ENCODE results near the gene GDPD3.
"Not testable (repeated sequence)": the region's sequence is repeated elsewhere in the genome, so short reads cannot be mapped to it uniquely, and the experiment has no call there.

The GDPD3 gene

GRCh38 chr16:30124985-30125379 is 11.6 kb upstream of the GDPD3 start:
- H3K27me3 ChIP-seq (replicated peaks; ENCODE audit: control insufficient read depth, insufficient read depth, low read length, poor library complexity, severe bottlenecking): no peaks in the 10 kb centered on the region
- H3K4me1 ChIP-seq (ENCODE audit: control insufficient read depth, insufficient read depth, low read length, poor library complexity, severe bottlenecking): peaks cover 9% of the 10 kb centered on the region
- H3K4me3 ChIP-seq (ENCODE audit: insufficient read depth, low read depth, low read length, poor library complexity, severe bottlenecking): no peak overlapping the region
- no peak for DNase-seq
- no peaks in the 10 kb centered on the region for H3K36me3 ChIP-seq (ENCODE audit: control insufficient read depth, insufficient read depth, low read length)
- H3K9me3 ChIP-seq (ENCODE audit: control insufficient read depth, low read length): no peaks in the 10 kb centered on the region
- H3K27ac ChIP-seq (ENCODE audit: insufficient read depth, low read length, poor library complexity, severe bottlenecking): no peak overlapping the region

- peak overlapping the region; percentile 89 for H3K4me3 ChIP-seq (ENCODE audit: insufficient read depth, low read depth, low read length, poor library complexity, severe bottlenecking)
- H3K27me3 ChIP-seq (replicated peaks; ENCODE audit: control insufficient read depth, insufficient read depth, low read length, poor library complexity, severe bottlenecking): no peaks in the 10 kb centered on the region
- H3K27ac ChIP-seq (ENCODE audit: insufficient read depth, low read length, poor library complexity, severe bottlenecking): peak overlapping the region; percentile 70
- no peaks in the 10 kb centered on the region for H3K9me3 ChIP-seq (ENCODE audit: control insufficient read depth, low read length)
- H3K4me1 ChIP-seq (ENCODE audit: control insufficient read depth, insufficient read depth, low read length, poor library complexity, severe bottlenecking): peaks cover 9% of the 10 kb centered on the region
- DNase-seq: peak in 2 of 3 donors; percentile 4 to 5
- H3K36me3 ChIP-seq (ENCODE audit: control insufficient read depth, insufficient read depth, low read length): peaks cover 13% of the 10 kb centered on the region
These were observed 9.3 kb upstream of the GDPD3 start for GRCh38 chr16:30122604-30123160.

- H3K27ac ChIP-seq (ENCODE audit: insufficient read depth, low read length, poor library complexity, severe bottlenecking): peak overlapping the region; percentile 70
- H3K4me1 ChIP-seq (ENCODE audit: control insufficient read depth, insufficient read depth, low read length, poor library complexity, severe bottlenecking): peaks cover 9% of the 10 kb centered on the region
- no peaks in the 10 kb centered on the region for H3K9me3 ChIP-seq (ENCODE audit: control insufficient read depth, low read length)
- no peak for DNase-seq
- peaks cover 19% of the 10 kb centered on the region for H3K36me3 ChIP-seq (ENCODE audit: control insufficient read depth, insufficient read depth, low read length)
- H3K4me3 ChIP-seq (ENCODE audit: insufficient read depth, low read depth, low read length, poor library complexity, severe bottlenecking): peak overlapping the region; percentile 89
- H3K27me3 ChIP-seq (replicated peaks; ENCODE audit: control insufficient read depth, insufficient read depth, low read length, poor library complexity, severe bottlenecking): no peaks in the 10 kb centered on the region
These were observed 8.6 kb upstream of the GDPD3 start for GRCh38 chr16:30121741-30122571.

GRCh38 chr16:30120340-30121105 is 7.2 kb upstream of the GDPD3 start:
- no peak for DNase-seq
- Histone ChIP-seq H3K4me3 (ENCODE audit: insufficient read depth, low read depth, low read length, poor library complexity, severe bottlenecking) (no peak overlapping the region), H3K9me3 (ENCODE audit: control insufficient read depth, low read length) (no peaks in the 10 kb centered on the region), H3K36me3 (ENCODE audit: control insufficient read depth, insufficient read depth, low read length) (peaks cover 27% of the 10 kb centered on the region), H3K27ac (ENCODE audit: insufficient read depth, low read length, poor library complexity, severe bottlenecking) (no peak overlapping the region), H3K4me1 (ENCODE audit: control insufficient read depth, insufficient read depth, low read length, poor library complexity, severe bottlenecking) (peaks cover 9% of the 10 kb centered on the region), H3K27me3 (replicated peaks; ENCODE audit: control insufficient read depth, insufficient read depth, low read length, poor library complexity, severe bottlenecking) (no peaks in the 10 kb centered on the region)

- no peaks in the 10 kb centered on the region for H3K9me3 ChIP-seq (ENCODE audit: control insufficient read depth, low read length)
- peaks cover 18% of the 10 kb centered on the region for H3K4me1 ChIP-seq (ENCODE audit: control insufficient read depth, insufficient read depth, low read length, poor library complexity, severe bottlenecking)
- H3K27me3 ChIP-seq (replicated peaks; ENCODE audit: control insufficient read depth, insufficient read depth, low read length, poor library complexity, severe bottlenecking): no peaks in the 10 kb centered on the region
- no peak for DNase-seq
- H3K36me3 ChIP-seq (ENCODE audit: control insufficient read depth, insufficient read depth, low read length): peaks cover 27% of the 10 kb centered on the region
- H3K27ac ChIP-seq (ENCODE audit: insufficient read depth, low read length, poor library complexity, severe bottlenecking): no peak overlapping the region
- H3K4me3 ChIP-seq (ENCODE audit: insufficient read depth, low read depth, low read length, poor library complexity, severe bottlenecking): no peak overlapping the region
These were observed 6.1 kb upstream of the GDPD3 start for GRCh38 chr16:30119428-30119827.

- no peak overlapping the region for H3K27ac ChIP-seq (ENCODE audit: insufficient read depth, low read length, poor library complexity, severe bottlenecking)
- H3K4me3 ChIP-seq (ENCODE audit: insufficient read depth, low read depth, low read length, poor library complexity, severe bottlenecking): no peak overlapping the region
- H3K9me3 ChIP-seq (ENCODE audit: control insufficient read depth, low read length): no peaks in the 10 kb centered on the region
- H3K4me1 ChIP-seq (ENCODE audit: control insufficient read depth, insufficient read depth, low read length, poor library complexity, severe bottlenecking): peaks cover 30% of the 10 kb centered on the region
- DNase-seq: no peak
- no peaks in the 10 kb centered on the region for H3K27me3 ChIP-seq (replicated peaks; ENCODE audit: control insufficient read depth, insufficient read depth, low read length, poor library complexity, severe bottlenecking)
- H3K36me3 ChIP-seq (ENCODE audit: control insufficient read depth, insufficient read depth, low read length): peaks cover 31% of the 10 kb centered on the region
These were observed 4.4 kb upstream of the GDPD3 start for GRCh38 chr16:30117768-30118167.

GRCh38 chr16:30116291-30117207 is 3.2 kb upstream of the GDPD3 start:
- Histone ChIP-seq H3K27me3 (replicated peaks; ENCODE audit: control insufficient read depth, insufficient read depth, low read length, poor library complexity, severe bottlenecking) (no peaks in the 10 kb centered on the region), H3K36me3 (ENCODE audit: control insufficient read depth, insufficient read depth, low read length) (peaks cover 36% of the 10 kb centered on the region), H3K4me1 (ENCODE audit: control insufficient read depth, insufficient read depth, low read length, poor library complexity, severe bottlenecking) (peaks cover 21% of the 10 kb centered on the region), H3K27ac (ENCODE audit: insufficient read depth, low read length, poor library complexity, severe bottlenecking) (no peak overlapping the region), H3K4me3 (ENCODE audit: insufficient read depth, low read depth, low read length, poor library complexity, severe bottlenecking) (no peak overlapping the region), H3K9me3 (ENCODE audit: control insufficient read depth, low read length) (no peaks in the 10 kb centered on the region)
- no peak for DNase-seq

GRCh38 chr16:30115238-30115637 is 1.9 kb upstream of the GDPD3 start:
- Histone ChIP-seq H3K4me1 (ENCODE audit: control insufficient read depth, insufficient read depth, low read length, poor library complexity, severe bottlenecking) (peaks cover 21% of the 10 kb centered on the region), H3K9me3 (ENCODE audit: control insufficient read depth, low read length) (no peaks in the 10 kb centered on the region), H3K27me3 (replicated peaks; ENCODE audit: control insufficient read depth, insufficient read depth, low read length, poor library complexity, severe bottlenecking) (no peaks in the 10 kb centered on the region), H3K27ac (ENCODE audit: insufficient read depth, low read length, poor library complexity, severe bottlenecking) (peak overlapping the region; percentile 45), H3K36me3 (ENCODE audit: control insufficient read depth, insufficient read depth, low read length) (peaks cover 40% of the 10 kb centered on the region), H3K4me3 (ENCODE audit: insufficient read depth, low read depth, low read length, poor library complexity, severe bottlenecking) (no peak overlapping the region)
- peak in 1 of 3 donors; percentile 12 for DNase-seq

- DNase-seq; H3K4me3 ChIP-seq (ENCODE audit: insufficient read depth, low read depth, low read length, poor library complexity, severe bottlenecking); H3K27me3 ChIP-seq (replicated peaks; ENCODE audit: control insufficient read depth, insufficient read depth, low read length, poor library complexity, severe bottlenecking); H3K9me3 ChIP-seq (ENCODE audit: control insufficient read depth, low read length); H3K27ac ChIP-seq (ENCODE audit: insufficient read depth, low read length, poor library complexity, severe bottlenecking): not testable (repeated sequence)
- H3K36me3 ChIP-seq (ENCODE audit: control insufficient read depth, insufficient read depth, low read length): peaks cover 38% of the 10 kb centered on the region
- peaks cover 21% of the 10 kb centered on the region for H3K4me1 ChIP-seq (ENCODE audit: control insufficient read depth, insufficient read depth, low read length, poor library complexity, severe bottlenecking)
These were observed 1.5 kb upstream of the GDPD3 start for GRCh38 chr16:30114833-30115232.

All from effector memory CD4-positive, alpha-beta T cell (primary cell).